ENCODE data around the gene CDON. TPM values are rescaled to one million over a fixed set of nuclear protein-coding genes. Genes with fewer than 3 reads are reported as not detected.

Gene CDON
- total RNA-seq, 1 donor, result 12.3 TPM

DNA sequence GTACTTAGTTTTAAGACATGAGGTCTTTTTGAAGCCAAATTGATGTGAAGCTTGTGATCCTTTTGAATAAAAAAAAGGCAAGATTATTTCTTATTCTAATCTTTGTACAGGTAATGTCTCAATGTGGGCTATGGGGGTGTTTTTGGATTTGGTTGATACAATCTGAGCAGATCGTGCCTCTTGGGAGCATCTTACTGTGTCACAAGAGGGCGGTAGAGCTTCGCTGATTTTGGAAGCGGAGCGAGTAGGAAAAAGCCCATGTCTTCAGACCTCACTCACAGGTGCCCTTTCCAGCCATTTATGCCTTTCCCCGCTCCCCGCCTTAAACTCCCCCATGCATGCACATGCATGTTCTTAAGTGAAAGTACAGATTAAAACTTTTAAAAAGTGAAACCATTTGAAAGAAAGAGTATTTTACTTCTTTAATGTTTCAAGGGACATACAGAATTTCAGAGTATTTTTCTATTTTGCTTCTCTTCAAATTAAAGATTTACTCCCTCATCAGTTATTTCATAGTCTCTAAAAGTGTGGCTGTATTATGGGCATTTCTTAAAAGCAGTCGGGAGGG lies 139.6 kb downstream of the CDON start:
- H3K79me2 ChIP-seq (ENCODE audit: insufficient read depth, low read length), result no peaks in the 10 kb centered on the region
- no peaks in the 10 kb centered on the region for H3K9me3 ChIP-seq (ENCODE audit: low read depth, low read length)
- TF ChIP-seq, protein P1, sequence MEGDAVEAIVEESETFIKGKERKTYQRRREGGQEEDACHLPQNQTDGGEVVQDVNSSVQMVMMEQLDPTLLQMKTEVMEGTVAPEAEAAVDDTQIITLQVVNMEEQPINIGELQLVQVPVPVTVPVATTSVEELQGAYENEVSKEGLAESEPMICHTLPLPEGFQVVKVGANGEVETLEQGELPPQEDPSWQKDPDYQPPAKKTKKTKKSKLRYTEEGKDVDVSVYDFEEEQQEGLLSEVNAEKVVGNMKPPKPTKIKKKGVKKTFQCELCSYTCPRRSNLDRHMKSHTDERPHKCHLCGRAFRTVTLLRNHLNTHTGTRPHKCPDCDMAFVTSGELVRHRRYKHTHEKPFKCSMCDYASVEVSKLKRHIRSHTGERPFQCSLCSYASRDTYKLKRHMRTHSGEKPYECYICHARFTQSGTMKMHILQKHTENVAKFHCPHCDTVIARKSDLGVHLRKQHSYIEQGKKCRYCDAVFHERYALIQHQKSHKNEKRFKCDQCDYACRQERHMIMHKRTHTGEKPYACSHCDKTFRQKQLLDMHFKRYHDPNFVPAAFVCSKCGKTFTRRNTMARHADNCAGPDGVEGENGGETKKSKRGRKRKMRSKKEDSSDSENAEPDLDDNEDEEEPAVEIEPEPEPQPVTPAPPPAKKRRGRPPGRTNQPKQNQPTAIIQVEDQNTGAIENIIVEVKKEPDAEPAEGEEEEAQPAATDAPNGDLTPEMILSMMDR (IDR thresholded peaks at IDR 0.05; ENCODE audit: extremely low read depth, low read depth, low read length), result peak; percentile 87
- H2AFZ ChIP-seq (ENCODE audit: low read length), result no peak overlapping the region
- no peak overlapping the region for H3K27ac ChIP-seq (ENCODE audit: low read depth, low read length)
- no peaks in the 10 kb centered on the region for H3K36me3 ChIP-seq (ENCODE audit: insufficient read depth, low read length)
- H3K27me3 ChIP-seq (ENCODE audit: insufficient read depth, low read length), result peaks cover 49% of the 10 kb centered on the region
- H3K4me3 ChIP-seq (ENCODE audit: insufficient read depth, low read length), result no peak overlapping the region
- no peak overlapping the region for H3K4me2 ChIP-seq (ENCODE audit: insufficient read depth, low read length)
- no peaks in the 10 kb centered on the region for H3K4me1 ChIP-seq (ENCODE audit: insufficient read depth, low read length)
- DNase-seq (ENCODE audit: insufficient read length, low spot score, missing footprints), result peak; percentile 76
- H4K20me1 ChIP-seq (ENCODE audit: insufficient read depth, low read length), result no peaks in the 10 kb centered on the region

DNA sequence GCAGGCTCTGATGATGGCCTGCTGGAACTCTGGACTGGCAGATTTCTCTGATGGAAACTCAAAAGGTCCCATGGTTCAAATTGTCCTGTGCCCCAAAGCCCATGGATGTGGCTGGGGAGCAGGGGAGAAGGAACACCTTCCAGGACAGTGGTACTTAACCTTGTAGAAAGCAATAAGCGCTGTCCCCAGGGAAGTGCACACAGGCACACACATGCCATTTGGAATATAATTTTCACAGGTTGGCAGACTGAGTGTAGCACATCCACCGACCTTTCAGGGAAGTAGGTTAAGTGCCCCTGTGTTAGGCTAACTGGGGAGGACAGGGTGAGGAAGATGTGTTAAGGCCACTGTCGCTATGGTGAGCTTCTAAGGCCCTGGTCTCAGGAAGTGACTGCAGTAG lies 140.5 kb downstream of the CDON start:
- no peak for DNase-seq (ENCODE audit: insufficient read length, low spot score, missing footprints)
- Histone ChIP-seq H3K79me2 (ENCODE audit: insufficient read depth, low read length) (no peaks in the 10 kb centered on the region), H3K4me1 (ENCODE audit: insufficient read depth, low read length) (no peaks in the 10 kb centered on the region), H3K27ac (ENCODE audit: low read depth, low read length) (no peak overlapping the region), H3K36me3 (ENCODE audit: insufficient read depth, low read length) (no peaks in the 10 kb centered on the region), H3K4me3 (ENCODE audit: insufficient read depth, low read length) (no peak overlapping the region), H2AFZ (ENCODE audit: low read length) (no peak overlapping the region), H3K27me3 (ENCODE audit: insufficient read depth, low read length) (peaks cover 51% of the 10 kb centered on the region), H4K20me1 (ENCODE audit: insufficient read depth, low read length) (no peaks in the 10 kb centered on the region), H3K9me3 (ENCODE audit: low read depth, low read length) (no peaks in the 10 kb centered on the region), H3K4me2 (ENCODE audit: insufficient read depth, low read length) (no peak overlapping the region)
- TF ChIP-seq, protein P1 (IDR thresholded peaks at IDR 0.05; ENCODE audit: extremely low read depth, low read depth, low read length), result no peak

- peaks cover 52% of the 10 kb centered on the region for H3K27me3 ChIP-seq (ENCODE audit: insufficient read depth, low read length)
- no peak overlapping the region for H3K4me2 ChIP-seq (ENCODE audit: insufficient read depth, low read length)
- H3K4me1 ChIP-seq (ENCODE audit: insufficient read depth, low read length), result no peaks in the 10 kb centered on the region
- no peak for DNase-seq (ENCODE audit: insufficient read length, low spot score, missing footprints)
- TF ChIP-seq, protein P1 (IDR thresholded peaks at IDR 0.05; ENCODE audit: extremely low read depth, low read depth, low read length), result no peak
- no peak overlapping the region for H3K4me3 ChIP-seq (ENCODE audit: insufficient read depth, low read length)
- no peak overlapping the region for H3K27ac ChIP-seq (ENCODE audit: low read depth, low read length)
- no peaks in the 10 kb centered on the region for H3K36me3 ChIP-seq (ENCODE audit: insufficient read depth, low read length)
- H3K79me2 ChIP-seq (ENCODE audit: insufficient read depth, low read length), result no peaks in the 10 kb centered on the region
- no peak overlapping the region for H2AFZ ChIP-seq (ENCODE audit: low read length)
- no peaks in the 10 kb centered on the region for H3K9me3 ChIP-seq (ENCODE audit: low read depth, low read length)
- no peaks in the 10 kb centered on the region for H4K20me1 ChIP-seq (ENCODE audit: insufficient read depth, low read length)
Observed at GRCh38 chr11:125921042-125921441, 141.6 kb downstream of the CDON start.

- no peaks in the 10 kb centered on the region for H3K79me2 ChIP-seq (ENCODE audit: insufficient read depth, low read length)
- TF ChIP-seq, protein P1 (IDR thresholded peaks at IDR 0.05; ENCODE audit: extremely low read depth, low read depth, low read length), result no peak
Observed at GRCh38 chr11:125918140-125918840, 144.4 kb downstream of the CDON start.

More at GRCh38 chr11:125918140-125918840, 144.4 kb downstream of the CDON start:
- Histone ChIP-seq H3K36me3 (ENCODE audit: insufficient read depth, low read length) (no peaks in the 10 kb centered on the region), H3K27me3 (ENCODE audit: insufficient read depth, low read length) (peaks cover 51% of the 10 kb centered on the region), H3K4me3 (ENCODE audit: insufficient read depth, low read length) (no peak overlapping the region), H4K20me1 (ENCODE audit: insufficient read depth, low read length) (no peaks in the 10 kb centered on the region), H3K4me1 (ENCODE audit: insufficient read depth, low read length) (no peaks in the 10 kb centered on the region), H3K27ac (ENCODE audit: low read depth, low read length) (no peak overlapping the region), H3K9me3 (ENCODE audit: low read depth, low read length) (no peaks in the 10 kb centered on the region), H2AFZ (ENCODE audit: low read length) (no peak overlapping the region), H3K4me2 (ENCODE audit: insufficient read depth, low read length) (no peak overlapping the region)
- DNase-seq (ENCODE audit: insufficient read length, low spot score, missing footprints), result no peak

All from osteoblast (primary cell).